ENCODE data around the gene CAMTA1. TPM values are rescaled to one million over a fixed set of nuclear protein-coding genes. Genes with fewer than 3 reads are reported as not detected.
A peak's percentile ranks its signal among the peaks of the same experiment; 100 is the strongest.
"Not testable (repeated sequence)": the region's sequence is repeated elsewhere in the genome, so short reads cannot be mapped to it uniquely, and the experiment has no call there.

CAMTA1 gene
- total and polyA plus RNA-seq, 4 donors: 78.7 to 438 (median 173) TPM

- Histone ChIP-seq H3K4me3 (ENCODE audit: low read length in 2 of 2) (no peak overlapping the region), H3K27me3 (ENCODE audit: control insufficient read depth in 1 of 2, insufficient read depth in 2 of 2, low read length in 1 of 2) (no peaks in the 10 kb centered on the region), H3K27ac (ENCODE audit: low read depth in 1 of 2, low read length in 2 of 2) (no peak overlapping the region), H3K36me3 (ENCODE audit: control insufficient read depth in 1 of 2, insufficient read depth in 2 of 2, low read length in 1 of 2) (no peaks in the 10 kb centered on the region), H3K9me3 (ENCODE audit: control insufficient read depth, low read length) (peaks cover 2% of the 10 kb centered on the region), H3K4me1 (ENCODE audit: control insufficient read depth in 1 of 2, insufficient read depth in 2 of 2, low read length in 2 of 2) (no peaks in the 10 kb centered on the region)
- intact Hi-C loops (cut with DNase I): no loop called here
- ATAC-seq (ENCODE audit: low FRiP score): no peak
- 27 to 33% methylated on average over 13 of the region's 13 CpGs for WGBS, 2 donors
- no peak for DNase-seq
Observed at GRCh38 chr1:6918186-6918924, 133.1 kb downstream of the CAMTA1 start.

GRCh38 chr1:6918925-6919511 lies 133.8 kb downstream of the CAMTA1 start:
- H3K27me3 ChIP-seq (ENCODE audit: control insufficient read depth in 1 of 2, insufficient read depth in 2 of 2, low read length in 1 of 2): no peaks in the 10 kb centered on the region
- intact Hi-C loops (cut with DNase I): no loop called here
- no peak overlapping the region for H3K27ac ChIP-seq (ENCODE audit: low read depth in 1 of 2, low read length in 2 of 2)
- DNase-seq (no peak), ATAC-seq (ENCODE audit: low FRiP score) (no peak)
- H3K4me3 ChIP-seq (ENCODE audit: low read length in 2 of 2): no peak overlapping the region
- no peaks in the 10 kb centered on the region for H3K36me3 ChIP-seq (ENCODE audit: control insufficient read depth in 1 of 2, insufficient read depth in 2 of 2, low read length in 1 of 2)
- no peaks in the 10 kb centered on the region for H3K9me3 ChIP-seq (ENCODE audit: control insufficient read depth, low read length)
- 53% methylated on average over 7 of the region's 7 CpGs for WGBS, 2 donors
- H3K4me1 ChIP-seq (ENCODE audit: control insufficient read depth in 1 of 2, insufficient read depth in 2 of 2, low read length in 2 of 2): no peaks in the 10 kb centered on the region

GRCh38 chr1:6921506-6921905 lies 136.3 kb downstream of the CAMTA1 start:
- H3K27me3 ChIP-seq (ENCODE audit: control insufficient read depth in 1 of 2, insufficient read depth in 2 of 2, low read length in 1 of 2); H3K4me1 ChIP-seq (ENCODE audit: control insufficient read depth in 1 of 2, insufficient read depth in 2 of 2, low read length in 2 of 2); H3K9me3 ChIP-seq (ENCODE audit: control insufficient read depth, low read length); H3K4me3 ChIP-seq (ENCODE audit: low read length in 2 of 2); DNase-seq; H3K27ac ChIP-seq (ENCODE audit: low read depth in 1 of 2, low read length in 2 of 2); H3K36me3 ChIP-seq (ENCODE audit: control insufficient read depth in 1 of 2, insufficient read depth in 2 of 2, low read length in 1 of 2); ATAC-seq (ENCODE audit: low FRiP score); intact Hi-C loops (cut with DNase I): not testable (repeated sequence)
- 96 to 98% methylated on average over 5 of the region's 5 CpGs for WGBS, 2 donors

GRCh38 chr1:6922096-6922931 lies 137.1 kb downstream of the CAMTA1 start:
- H3K27ac ChIP-seq (ENCODE audit: low read depth in 1 of 2, low read length in 2 of 2): peak overlapping the region in 1 of 2 donors; percentile 20
- ATAC-seq (ENCODE audit: low FRiP score): peak; percentile 82
- H3K9me3 ChIP-seq (ENCODE audit: control insufficient read depth, low read length): no peaks in the 10 kb centered on the region
- DNase-seq: peak; percentile 83 to 87
- WGBS, 2 donors: 2 to 5% methylated on average over 8 of the region's 8 CpGs
- no peaks in the 10 kb centered on the region for H3K36me3 ChIP-seq (ENCODE audit: control insufficient read depth in 1 of 2, insufficient read depth in 2 of 2, low read length in 1 of 2)
- intact Hi-C loops (cut with DNase I): no loop called here
- no peak overlapping the region for H3K4me3 ChIP-seq (ENCODE audit: low read length in 2 of 2)
- no peaks in the 10 kb centered on the region for H3K27me3 ChIP-seq (ENCODE audit: control insufficient read depth in 1 of 2, insufficient read depth in 2 of 2, low read length in 1 of 2)
- peaks cover 0 to 7% of the 10 kb centered on the region in 2 donors for H3K4me1 ChIP-seq (ENCODE audit: control insufficient read depth in 1 of 2, insufficient read depth in 2 of 2, low read length in 2 of 2)

- peak overlapping the region in 1 of 2 donors; percentile 59 for H3K27ac ChIP-seq (ENCODE audit: low read depth in 1 of 2, low read length in 2 of 2)
- no peaks in the 10 kb centered on the region for H3K36me3 ChIP-seq (ENCODE audit: control insufficient read depth in 1 of 2, insufficient read depth in 2 of 2, low read length in 1 of 2)
- ATAC-seq (ENCODE audit: low FRiP score): no peak
- H3K4me3 ChIP-seq (ENCODE audit: low read length in 2 of 2): no peak overlapping the region
- intact Hi-C loops (cut with DNase I): no loop called here
- 85% methylated on average over 5 of the region's 5 CpGs for WGBS, 2 donors
- no peaks in the 10 kb centered on the region for H3K27me3 ChIP-seq (ENCODE audit: control insufficient read depth in 1 of 2, insufficient read depth in 2 of 2, low read length in 1 of 2)
- DNase-seq: no peak
- H3K9me3 ChIP-seq (ENCODE audit: control insufficient read depth, low read length): no peaks in the 10 kb centered on the region
- peaks cover 0 to 7% of the 10 kb centered on the region in 2 donors for H3K4me1 ChIP-seq (ENCODE audit: control insufficient read depth in 1 of 2, insufficient read depth in 2 of 2, low read length in 2 of 2)
Observed at GRCh38 chr1:6923012-6923411, 137.8 kb downstream of the CAMTA1 start.

GRCh38 chr1:6923416-6923815 lies 138.2 kb downstream of the CAMTA1 start:
- Histone ChIP-seq H3K4me3 (ENCODE audit: low read length in 2 of 2) (no peak overlapping the region), H3K9me3 (ENCODE audit: control insufficient read depth, low read length) (no peaks in the 10 kb centered on the region), H3K27ac (ENCODE audit: low read depth in 1 of 2, low read length in 2 of 2) (peak overlapping the region in 1 of 2 donors; percentile 60), H3K27me3 (ENCODE audit: control insufficient read depth in 1 of 2, insufficient read depth in 2 of 2, low read length in 1 of 2) (no peaks in the 10 kb centered on the region), H3K4me1 (ENCODE audit: control insufficient read depth in 1 of 2, insufficient read depth in 2 of 2, low read length in 2 of 2) (peaks cover 0 to 7% of the 10 kb centered on the region in 2 donors), H3K36me3 (ENCODE audit: control insufficient read depth in 1 of 2, insufficient read depth in 2 of 2, low read length in 1 of 2) (no peaks in the 10 kb centered on the region)
- intact Hi-C loops (cut with DNase I): no loop called here
- WGBS, 2 donors: 89% methylated on average over 6 of the region's 6 CpGs
- no peak for ATAC-seq (ENCODE audit: low FRiP score)
- DNase-seq: no peak

- H3K4me3 ChIP-seq (ENCODE audit: low read length in 2 of 2): no peak overlapping the region
Observed at GRCh38 chr1:6923955-6924881, 139.0 kb downstream of the CAMTA1 start.

GRCh38 chr1:6924891-6925290 lies 139.6 kb downstream of the CAMTA1 start:
- intact Hi-C loops (cut with DNase I): no loop called here
- Histone ChIP-seq H3K27me3 (ENCODE audit: control insufficient read depth in 1 of 2, insufficient read depth in 2 of 2, low read length in 1 of 2) (no peaks in the 10 kb centered on the region), H3K9me3 (ENCODE audit: control insufficient read depth, low read length) (no peaks in the 10 kb centered on the region), H3K36me3 (ENCODE audit: control insufficient read depth in 1 of 2, insufficient read depth in 2 of 2, low read length in 1 of 2) (no peaks in the 10 kb centered on the region), H3K4me3 (ENCODE audit: low read length in 2 of 2) (no peak overlapping the region), H3K4me1 (ENCODE audit: control insufficient read depth in 1 of 2, insufficient read depth in 2 of 2, low read length in 2 of 2) (peaks cover 0 to 7% of the 10 kb centered on the region in 2 donors), H3K27ac (ENCODE audit: low read depth in 1 of 2, low read length in 2 of 2) (peak overlapping the region; percentile 3 to 89)
- 30 to 34% methylated on average over 4 of the region's 4 CpGs for WGBS, 2 donors
- no peak for DNase-seq
- ATAC-seq (ENCODE audit: low FRiP score): peak; percentile 20

More at GRCh38 chr1:6923955-6924881, 139.0 kb downstream of the CAMTA1 start:
- Histone ChIP-seq H3K4me1 (ENCODE audit: control insufficient read depth in 1 of 2, insufficient read depth in 2 of 2, low read length in 2 of 2) (peaks cover 0 to 7% of the 10 kb centered on the region in 2 donors), H3K27ac (ENCODE audit: low read depth in 1 of 2, low read length in 2 of 2) (peak overlapping the region; percentile 68 to 89), H3K27me3 (ENCODE audit: control insufficient read depth in 1 of 2, insufficient read depth in 2 of 2, low read length in 1 of 2) (no peaks in the 10 kb centered on the region), H3K36me3 (ENCODE audit: control insufficient read depth in 1 of 2, insufficient read depth in 2 of 2, low read length in 1 of 2) (no peaks in the 10 kb centered on the region), H3K9me3 (ENCODE audit: control insufficient read depth, low read length) (no peaks in the 10 kb centered on the region)
- DNase-seq: no peak
- ATAC-seq (ENCODE audit: low FRiP score): peak; percentile 36
- intact Hi-C loops (cut with DNase I): no loop called here
- WGBS, 2 donors: 19 to 21% methylated on average over 18 of the region's 18 CpGs
